DOHH2 (cell line): ENCODE data around the gene PACRG.

ENCODE experiments used
- H3F3A ChIP-seq: fragments of 200-600 bp; sonication (generic), shearing (Covaris generic); 2 replicates; pipeline ENCODE4 v1.6.0; 2016; ENCODE audit warnings: antibody characterized with exemption, mild to moderate bottlenecking; ENCODE audit not compliant: control insufficient read depth, insufficient read depth
- H3K27ac ChIP-seq: fragments of 200-600 bp; sonication (generic); 2 replicates; pipeline ENCODE4 v1.5.1; 2014; ENCODE audit warnings: low read depth, mild to moderate bottlenecking, low read length, moderate library complexity
- H3K27me3 ChIP-seq: fragments of 200-600 bp; sonication (generic); 2 replicates; pipeline ENCODE4 v1.6.1; 2014; ENCODE audit warnings: mild to moderate bottlenecking, low read length, mixed read lengths; ENCODE audit not compliant: control insufficient read depth
- H3K36me3 ChIP-seq: fragments of 200-600 bp; sonication (generic); 2 replicates; pipeline ENCODE4 v1.6.1; 2014; ENCODE audit warnings: mild to moderate bottlenecking, low read length, moderate library complexity, mixed read lengths; ENCODE audit not compliant: control insufficient read depth
- H3K4me1 ChIP-seq: fragments of 200-600 bp; sonication (generic); 2 replicates; pipeline ENCODE4 v1.6.1; 2014; ENCODE audit warnings: mild to moderate bottlenecking, low read length, mixed read lengths; ENCODE audit not compliant: control insufficient read depth
- H3K4me2 ChIP-seq: fragments of 200-600 bp; sonication (generic); 2 replicates; pipeline ENCODE4 v1.6.0; 2014; ENCODE audit warnings: mild to moderate bottlenecking, low read length, moderate library complexity
- H3K4me3 ChIP-seq: fragments of 200-600 bp; sonication (generic); 2 replicates; pipeline ENCODE4 v1.5.1; 2014; ENCODE audit warnings: mild to moderate bottlenecking, low read length, mixed read lengths
- H3K79me2 ChIP-seq: fragments of 200-600 bp; sonication (generic); 2 replicates; pipeline ENCODE4 v1.6.1; 2014; ENCODE audit warnings: mild to moderate bottlenecking, low read length, mixed read lengths; ENCODE audit not compliant: control insufficient read depth
- H3K9me2 ChIP-seq: fragments of 200-600 bp; sonication (generic); replicated peaks from 2 replicates; pipeline ENCODE4 v1.6.1; 2014; ENCODE audit warnings: mild to moderate bottlenecking, low read length, mixed read lengths; ENCODE audit not compliant: control insufficient read depth
- H3K9me3 ChIP-seq: fragments of 200-600 bp; sonication (generic); 2 replicates; pipeline ENCODE4 v1.6.1; 2014; ENCODE audit warnings: antibody characterized with exemption, low read length, mixed read lengths; ENCODE audit not compliant: control insufficient read depth, insufficient read depth
- H4K20me1 ChIP-seq: fragments of 200-600 bp; sonication (generic); 2 replicates; pipeline ENCODE4 v1.6.0; 2014; ENCODE audit warnings: low read depth, mild to moderate bottlenecking, antibody characterized with exemption, low read length, moderate library complexity; ENCODE audit not compliant: control insufficient read depth, insufficient read depth
- CTCF ChIP-seq: fragments of 200-600 bp; sonication (generic); IDR thresholded peaks from one replicate; pipeline ENCODE4 v1.5.1; 2014; ENCODE audit warnings: antibody characterized with exemption, mild to moderate bottlenecking, low read depth, low read length; ENCODE audit not compliant: poor library complexity, severe bottlenecking
- EZH2phosphoT487 ChIP-seq: fragments of 200-600 bp; sonication (generic); IDR thresholded peaks from 2 replicates; pipeline ENCODE4 v1.6.1; 2017; ENCODE audit warnings: borderline replicate concordance, mild to moderate bottlenecking, antibody characterized with exemption, low read length, moderate library complexity, mixed read lengths

Gene PACRG

GRCh38 chr6:163212123-163212522, 484.3 kb downstream of the PACRG start:
- H3K4me3 ChIP-seq: no peak overlapping the region
- H3K36me3 ChIP-seq: no peaks in the 10 kb centered on the region
- no peaks in the 10 kb centered on the region for H3K9me3 ChIP-seq
- TF ChIP-seq EZH2phosphoT487 (no peak), CTCF (no peak)
- H3K4me1 ChIP-seq: no peaks in the 10 kb centered on the region
- no peaks in the 10 kb centered on the region for H3F3A ChIP-seq
- H4K20me1 ChIP-seq: no peaks in the 10 kb centered on the region
- H3K9me2 ChIP-seq: no peaks in the 10 kb centered on the region
- no peak overlapping the region for H3K27ac ChIP-seq
- no peaks in the 10 kb centered on the region for H3K79me2 ChIP-seq
- H3K4me2 ChIP-seq: no peak overlapping the region
- H3K27me3 ChIP-seq: no peaks in the 10 kb centered on the region

- no peak for TF ChIP-seq EZH2phosphoT487
- no peaks in the 10 kb centered on the region for H4K20me1 ChIP-seq
These were observed 486.5 kb downstream of the PACRG start for GRCh38 chr6:163214259-163214658.

GRCh38 chr6:163218361-163218894, 490.7 kb downstream of the PACRG start:
- no peaks in the 10 kb centered on the region for H3K36me3 ChIP-seq
- no peak overlapping the region for H3K27ac ChIP-seq
- no peak overlapping the region for H3K4me2 ChIP-seq
- no peaks in the 10 kb centered on the region for H3K9me3 ChIP-seq
- no peaks in the 10 kb centered on the region for H3K9me2 ChIP-seq
- no peaks in the 10 kb centered on the region for H3K79me2 ChIP-seq
- TF ChIP-seq EZH2phosphoT487: no peak
- TF ChIP-seq CTCF: no peak
- no peak overlapping the region for H3K4me3 ChIP-seq
- no peaks in the 10 kb centered on the region for H4K20me1 ChIP-seq
- H3K27me3 ChIP-seq: no peaks in the 10 kb centered on the region
- H3K4me1 ChIP-seq: no peaks in the 10 kb centered on the region
- H3F3A ChIP-seq: no peaks in the 10 kb centered on the region

More at GRCh38 chr6:163214259-163214658, 486.5 kb downstream of the PACRG start:
- no peaks in the 10 kb centered on the region for H3K36me3 ChIP-seq
- H3K79me2 ChIP-seq: no peaks in the 10 kb centered on the region
- no peaks in the 10 kb centered on the region for H3K9me3 ChIP-seq
- H3K4me3 ChIP-seq: no peak overlapping the region
- H3F3A ChIP-seq: no peaks in the 10 kb centered on the region
- H3K4me2 ChIP-seq: no peak overlapping the region
- no peaks in the 10 kb centered on the region for H3K9me2 ChIP-seq
- no peak overlapping the region for H3K27ac ChIP-seq
- no peaks in the 10 kb centered on the region for H3K27me3 ChIP-seq
- H3K4me1 ChIP-seq: no peaks in the 10 kb centered on the region

- no peaks in the 10 kb centered on the region for H4K20me1 ChIP-seq
- no peak overlapping the region for H3K4me3 ChIP-seq
- no peaks in the 10 kb centered on the region for H3K79me2 ChIP-seq
- H3K27me3 ChIP-seq: no peaks in the 10 kb centered on the region
- TF ChIP-seq EZH2phosphoT487: no peak
- no peaks in the 10 kb centered on the region for H3K36me3 ChIP-seq
- no peaks in the 10 kb centered on the region for H3F3A ChIP-seq
- no peaks in the 10 kb centered on the region for H3K9me3 ChIP-seq
- no peak overlapping the region for H3K27ac ChIP-seq
- H3K9me2 ChIP-seq: no peaks in the 10 kb centered on the region
- no peaks in the 10 kb centered on the region for H3K4me1 ChIP-seq
- no peak overlapping the region for H3K4me2 ChIP-seq
These were observed 498.5 kb downstream of the PACRG start for GRCh38 chr6:163226181-163226835.
